HepG2 (cell line): ENCODE measurements around the gene STRIT1. TPM values are rescaled to one million over a fixed set of nuclear protein-coding genes. Genes with fewer than 3 reads are reported as not detected.

Source experiments
- ATAC-seq: fragments of 200-7000 bp; cut with Tn5 transposase; 3 replicates; pipeline ENCODE4 v1.9.1; 2020; ENCODE audit warnings: mild to moderate bottlenecking, moderate library complexity
- BruUV-seq: library from RNA; stranded (reverse); fragments of 400-500 nt; replicated peaks from 2 replicates; lab custom pipeline; 2021; lab: Mats Ljungman, UMichigan
- CTCF ChIA-PET: fragments of 300-600 bp; formaldehyde crosslinking; extraction: SDS; loops from one replicate; lab custom pipeline; 2021; ENCODE audit warnings: low total read pairs, inconsistent platforms, low intra/inter-chr PET ratio; lab: Yijun Ruan, JAX
- POLR2A ChIA-PET: fragments of 350-600 bp; sonication (Branson Sonifier 250); formaldehyde crosslinking; loops from one replicate; lab custom pipeline; 2020; ENCODE audit warnings: antibody characterized with exemption, inconsistent platforms; lab: Yijun Ruan, JAX
- DNase-seq: peaks from one replicate; pipeline ENCODE4 v3.0.0-alpha.2; 2015; ENCODE audit warnings: low spot score
- FAIRE-seq: peaks from 3 replicates; lab custom pipeline; 2011; peaks lifted over from hg19 to GRCh38; lab: Jason Lieb, UNC
- H2AFZ ChIP-seq: one replicate; pipeline ENCODE4 v1.6.1; 2011; ENCODE audit warnings: low read length, inconsistent platforms
- H3K27ac ChIP-seq: fragments of 300-600 bp; 3 replicates; pipeline ENCODE4 v1.8.0; 2011; ENCODE audit warnings: mixed run types, mild to moderate bottlenecking, mixed read lengths, low read length, inconsistent platforms; ENCODE audit not compliant: insufficient read depth; ENCODE audit errors: extremely low read length
- H3K27me3 ChIP-seq, 2 experiments: fragments of 200-600 bp in 1 of 2; 2 replicates in 1 of 2; 3 replicates in 1 of 2; pipeline versions ENCODE4 v1.6.0 to v1.8.0; 2011; ENCODE audit warnings: low read length in 2 of 2, mild to moderate bottlenecking in 2 of 2, moderate library complexity in 2 of 2, inconsistent platforms in 1 of 2; ENCODE audit not compliant: insufficient read depth in 2 of 2, control insufficient read depth in 1 of 2
- H3K36me3 ChIP-seq, 2 experiments: fragments of 200-600 bp in 1 of 2; replicated peaks in 1 of 2; 2 replicates in 1 of 2; 3 replicates in 1 of 2; pipeline versions ENCODE4 v1.5.1 to v1.8.0; 2011; ENCODE audit warnings: low read length in 2 of 2, inconsistent platforms in 1 of 2; ENCODE audit not compliant: insufficient read depth in 2 of 2, control insufficient read depth in 1 of 2
- H3K4me1 ChIP-seq: 2 replicates; pipeline ENCODE4 v1.5.1; 2012; ENCODE audit warnings: low read length, inconsistent platforms; ENCODE audit not compliant: insufficient read depth
- H3K4me2 ChIP-seq: 2 replicates; pipeline ENCODE4 v1.6.0; 2011; ENCODE audit warnings: low read depth, low read length, inconsistent platforms
- H3K4me3 ChIP-seq, 3 experiments: fragments of 200-600 bp in 1 of 3; sonication (generic), shearing (Covaris generic) in 1 of 3; replicated peaks in 1 of 3; 2 replicates each; pipeline ENCODE4 v1.5.1; 2011 to 2016; ENCODE audit warnings: low read length in 3 of 3, inconsistent platforms in 2 of 3, low read depth in 2 of 3, mild to moderate bottlenecking in 2 of 3, control low read depth in 1 of 3, mixed read lengths in 1 of 3; ENCODE audit not compliant: insufficient read depth in 1 of 3
- H3K79me2 ChIP-seq: one replicate; pipeline ENCODE4 v1.6.1; 2011; ENCODE audit warnings: low read length, inconsistent platforms; ENCODE audit not compliant: insufficient read depth
- H3K9ac ChIP-seq: 2 replicates; pipeline ENCODE4 v1.6.0; 2011; ENCODE audit warnings: mild to moderate bottlenecking, low read depth, low read length, inconsistent platforms; ENCODE audit not compliant: insufficient read depth
- H3K9me3 ChIP-seq: 2 replicates; pipeline ENCODE4 v1.5.1; 2012; ENCODE audit warnings: mild to moderate bottlenecking, low read length
- H4K20me1 ChIP-seq: 2 replicates; pipeline ENCODE4 v1.6.0; 2011; ENCODE audit warnings: inconsistent platforms, mild to moderate bottlenecking, low read length, moderate library complexity; ENCODE audit not compliant: insufficient read depth
- RFXAP ChIP-seq: sonication (generic); formaldehyde crosslinking; IDR thresholded peaks from 2 replicates; pipeline ENCODE4 v1.4.0; 2020; ENCODE audit warnings: missing genetic modification reagents, borderline replicate concordance
- ZNF160 ChIP-seq: sonication (generic); formaldehyde crosslinking; IDR thresholded peaks from 2 replicates; pipeline ENCODE4 v1.8.0; 2022; ENCODE audit warnings: mild to moderate bottlenecking, inconsistent platforms, missing genetic modification reagents
- ZNF24 ChIP-seq: fragments of 450-650 bp; IDR thresholded peaks from 2 replicates; pipeline ENCODE4 v1.6.1; 2017; ENCODE audit warnings: antibody characterized with exemption, mild to moderate bottlenecking
- ZNF343 ChIP-seq: sonication (generic); formaldehyde crosslinking; IDR thresholded peaks from 2 replicates; pipeline ENCODE4 v1.4.0; 2020; ENCODE audit warnings: mild to moderate bottlenecking, missing genetic modification reagents
- ZNF773 ChIP-seq: sonication (generic); formaldehyde crosslinking; IDR thresholded peaks from 2 replicates; pipeline ENCODE4 v1.4.0; 2020; ENCODE audit warnings: missing genetic modification reagents, borderline replicate concordance
- WGBS: methylation state at CpG from one replicate; pipeline ENCODE4 v1.1.6; 2017; ENCODE audit warnings: low lambda C conversion rate; 5-methylcytosine and 5-hydroxymethylcytosine counted together
- in situ Hi-C: cut with HindIII; loops from 2 replicates; pipeline ENCODE4 v1.10.0; 2017; ENCODE audit warnings: low pct_unique_long_range_greater_than_20kb; ENCODE audit not compliant: extremely low pct_ligation_motif_present
- intact Hi-C: fragments of 100-400 bp; cut with micrococcal nuclease; formaldehyde crosslinking; loops from one replicate; pipeline ENCODE4 v1.10.0; 2022; ENCODE audit not compliant: unreplicated experiment
- polyA plus RNA-seq, 8 experiments: library from polyadenylated mRNA; depleted of rRNA in 3 of 8; stranded (reverse) in 7 of 8; unstranded in 1 of 8; fragments of >200 nt; fragmentation: Illumina TruSeq in 4 of 8; extraction: Trizol in 4 of 8; gene quantifications; 2 replicates each; pipeline versions ENCODE4 v1.2.1 to v1.2.3, GENCODE V29; 2011 to 2016; ENCODE audit warnings: low read depth in 4 of 8, missing spikeins in 1 of 8, mixed read lengths in 1 of 8; ENCODE audit not compliant: insufficient read depth in 1 of 8
- total RNA-seq, 5 experiments: library from RNA; depleted of rRNA; stranded (reverse); fragments of >200 nt; fragmentation: Illumina TruSeq; extraction: Trizol; gene quantifications; 2 replicates each; pipeline ENCODE4 v1.2.3, GENCODE V29; 2016; ENCODE audit warnings: low read depth in 1 of 5
- TF ChIP-seq, protein P1 (sequence below), 2 experiments: sonication (generic) in 1 of 2; formaldehyde crosslinking in 1 of 2; IDR thresholded peaks; 2 replicates each; pipeline versions ENCODE4 v1.4.0 to v1.6.1; 2018 to 2020; ENCODE audit warnings: missing genetic modification reagents in 2 of 2, borderline replicate concordance in 1 of 2, low read depth in 1 of 2, mild to moderate bottlenecking in 1 of 2, missing biosample characterization in 1 of 2
- TF ChIP-seq, protein P2 (sequence below): sonication (generic); formaldehyde crosslinking; conservative IDR thresholded peaks from 2 replicates; pipeline ENCODE4 v1.5.0; 2020; ENCODE audit warnings: missing genetic modification reagents
- TF ChIP-seq, protein P3 (sequence below): sonication (generic); formaldehyde crosslinking; IDR thresholded peaks from 2 replicates; pipeline ENCODE4 v1.5.0; 2020; ENCODE audit warnings: missing genetic modification reagents, mild to moderate bottlenecking, borderline replicate concordance
- TF ChIP-seq, protein P4 (sequence below): sonication (generic); formaldehyde crosslinking; IDR thresholded peaks from 2 replicates; pipeline ENCODE4 v1.4.0; 2020; ENCODE audit warnings: mild to moderate bottlenecking, low read depth, missing genetic modification reagents

The STRIT1 gene
- total and polyA plus RNA-seq, 2 of the 13 experiments (the other 11 are each of a cell fraction or from before 2014, with no cell fraction given) = not detected

GRCh38 chr3:155317211-155317610 lies 23.7 kb upstream of the STRIT1 start:
- no peak overlapping the region for H3K4me2 ChIP-seq
- no peak for DNase-seq
- H2AFZ ChIP-seq = no peak overlapping the region
- no peak for TF ChIP-seq ZNF160 (CRISPR knock-in tag)
- TF ChIP-seq ZNF773 (CRISPR knock-in tag) = no peak
- TF ChIP-seq, protein P1, sequence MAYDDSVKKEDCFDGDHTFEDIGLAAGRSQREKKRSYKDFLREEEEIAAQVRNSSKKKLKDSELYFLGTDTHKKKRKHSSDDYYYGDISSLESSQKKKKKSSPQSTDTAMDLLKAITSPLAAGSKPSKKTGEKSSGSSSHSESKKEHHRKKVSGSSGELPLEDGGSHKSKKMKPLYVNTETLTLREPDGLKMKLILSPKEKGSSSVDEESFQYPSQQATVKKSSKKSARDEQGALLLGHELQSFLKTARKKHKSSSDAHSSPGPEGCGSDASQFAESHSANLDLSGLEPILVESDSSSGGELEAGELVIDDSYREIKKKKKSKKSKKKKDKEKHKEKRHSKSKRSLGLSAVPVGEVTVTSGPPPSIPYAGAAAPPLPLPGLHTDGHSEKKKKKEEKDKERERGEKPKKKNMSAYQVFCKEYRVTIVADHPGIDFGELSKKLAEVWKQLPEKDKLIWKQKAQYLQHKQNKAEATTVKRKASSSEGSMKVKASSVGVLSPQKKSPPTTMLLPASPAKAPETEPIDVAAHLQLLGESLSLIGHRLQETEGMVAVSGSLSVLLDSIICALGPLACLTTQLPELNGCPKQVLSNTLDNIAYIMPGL (CRISPR knock-in tag; IDR thresholded peaks at IDR 0.05; ENCODE audit: borderline replicate concordance in 1 of 2, low read depth in 1 of 2) = no peak
- ChIA-PET CTCF (no interaction called here), POLR2A (no interaction called here)
- no peak for ATAC-seq
- no peaks in the 10 kb centered on the region for H3K79me2 ChIP-seq
- no peaks in the 10 kb centered on the region for H4K20me1 ChIP-seq
- intact Hi-C loops = no loop called here
- H3K27ac ChIP-seq = no peak overlapping the region
- no peaks in the 10 kb centered on the region for H3K27me3 ChIP-seq
- whole genome bisulfite sequencing = 61% methylated on average over 1 of the region's 1 CpG
- BruUV-seq = no TSS peak
- FAIRE-seq = no peak
- H3K4me1 ChIP-seq = no peaks in the 10 kb centered on the region
- no peak overlapping the region for H3K4me3 ChIP-seq
- H3K9me3 ChIP-seq = no peaks in the 10 kb centered on the region
- no peaks in the 10 kb centered on the region for H3K36me3 ChIP-seq
- no peak overlapping the region for H3K9ac ChIP-seq
- in situ Hi-C loops = loop anchor here (25.0 kb wide), 1 partner anchor 555 kb away; no protein-coding TSS in a partner anchor

DNA sequence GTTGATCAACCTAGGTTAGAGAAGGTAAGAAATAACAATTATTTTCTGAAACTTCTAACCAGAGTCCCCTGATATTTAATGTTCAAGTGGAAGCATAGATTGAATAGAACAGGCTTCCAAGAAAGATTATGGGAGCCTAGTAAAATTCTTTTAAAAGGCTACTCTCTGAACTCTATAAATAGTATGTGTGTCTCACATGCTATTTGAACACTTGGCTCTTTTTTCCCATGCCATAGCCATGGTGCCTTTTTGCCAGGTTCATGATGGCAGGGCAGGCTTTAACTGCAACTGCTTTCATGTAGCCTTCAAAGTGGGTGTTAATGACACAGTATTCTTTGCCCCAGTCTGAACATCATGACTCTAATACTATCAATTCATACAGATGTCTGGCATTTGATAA lies 22.9 kb upstream of the STRIT1 start:
- no peak overlapping the region for H3K9ac ChIP-seq
- no peaks in the 10 kb centered on the region for H3K4me1 ChIP-seq
- FAIRE-seq = no peak
- no TSS peak for BruUV-seq
- H2AFZ ChIP-seq = no peak overlapping the region
- no peak overlapping the region for H3K27ac ChIP-seq
- H3K36me3 ChIP-seq = no peaks in the 10 kb centered on the region
- DNase-seq = no peak
- intact Hi-C loops = no loop called here
- H3K27me3 ChIP-seq = no peaks in the 10 kb centered on the region
- H4K20me1 ChIP-seq = no peaks in the 10 kb centered on the region
- ChIA-PET CTCF (no interaction called here), POLR2A (no interaction called here)
- no peak overlapping the region for H3K4me3 ChIP-seq
- H3K4me2 ChIP-seq = no peak overlapping the region
- in situ Hi-C loops = loop anchor here (25.0 kb wide), 1 partner anchor 554 kb away; no protein-coding TSS in a partner anchor
- ATAC-seq = no peak
- H3K79me2 ChIP-seq = no peaks in the 10 kb centered on the region
- H3K9me3 ChIP-seq = no peaks in the 10 kb centered on the region
- TF ChIP-seq, protein P2, sequence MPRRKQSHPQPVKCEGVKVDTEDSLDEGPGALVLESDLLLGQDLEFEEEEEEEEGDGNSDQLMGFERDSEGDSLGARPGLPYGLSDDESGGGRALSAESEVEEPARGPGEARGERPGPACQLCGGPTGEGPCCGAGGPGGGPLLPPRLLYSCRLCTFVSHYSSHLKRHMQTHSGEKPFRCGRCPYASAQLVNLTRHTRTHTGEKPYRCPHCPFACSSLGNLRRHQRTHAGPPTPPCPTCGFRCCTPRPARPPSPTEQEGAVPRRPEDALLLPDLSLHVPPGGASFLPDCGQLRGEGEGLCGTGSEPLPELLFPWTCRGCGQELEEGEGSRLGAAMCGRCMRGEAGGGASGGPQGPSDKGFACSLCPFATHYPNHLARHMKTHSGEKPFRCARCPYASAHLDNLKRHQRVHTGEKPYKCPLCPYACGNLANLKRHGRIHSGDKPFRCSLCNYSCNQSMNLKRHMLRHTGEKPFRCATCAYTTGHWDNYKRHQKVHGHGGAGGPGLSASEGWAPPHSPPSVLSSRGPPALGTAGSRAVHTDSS (CRISPR knock-in tag) = no peak
- TF ChIP-seq RFXAP (CRISPR knock-in tag) (no peak), ZNF343 (CRISPR knock-in tag) (no peak), ZNF24 (no peak)
- TF ChIP-seq, protein P3, sequence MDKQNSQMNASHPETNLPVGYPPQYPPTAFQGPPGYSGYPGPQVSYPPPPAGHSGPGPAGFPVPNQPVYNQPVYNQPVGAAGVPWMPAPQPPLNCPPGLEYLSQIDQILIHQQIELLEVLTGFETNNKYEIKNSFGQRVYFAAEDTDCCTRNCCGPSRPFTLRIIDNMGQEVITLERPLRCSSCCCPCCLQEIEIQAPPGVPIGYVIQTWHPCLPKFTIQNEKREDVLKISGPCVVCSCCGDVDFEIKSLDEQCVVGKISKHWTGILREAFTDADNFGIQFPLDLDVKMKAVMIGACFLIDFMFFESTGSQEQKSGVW (CRISPR knock-in tag) = no peak
- TF ChIP-seq, protein P4, sequence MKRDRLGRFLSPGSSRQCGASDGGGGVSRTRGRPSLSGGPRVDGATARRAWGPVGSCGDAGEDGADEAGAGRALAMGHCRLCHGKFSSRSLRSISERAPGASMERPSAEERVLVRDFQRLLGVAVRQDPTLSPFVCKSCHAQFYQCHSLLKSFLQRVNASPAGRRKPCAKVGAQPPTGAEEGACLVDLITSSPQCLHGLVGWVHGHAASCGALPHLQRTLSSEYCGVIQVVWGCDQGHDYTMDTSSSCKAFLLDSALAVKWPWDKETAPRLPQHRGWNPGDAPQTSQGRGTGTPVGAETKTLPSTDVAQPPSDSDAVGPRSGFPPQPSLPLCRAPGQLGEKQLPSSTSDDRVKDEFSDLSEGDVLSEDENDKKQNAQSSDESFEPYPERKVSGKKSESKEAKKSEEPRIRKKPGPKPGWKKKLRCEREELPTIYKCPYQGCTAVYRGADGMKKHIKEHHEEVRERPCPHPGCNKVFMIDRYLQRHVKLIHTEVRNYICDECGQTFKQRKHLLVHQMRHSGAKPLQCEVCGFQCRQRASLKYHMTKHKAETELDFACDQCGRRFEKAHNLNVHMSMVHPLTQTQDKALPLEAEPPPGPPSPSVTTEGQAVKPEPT = no peak
- TF ChIP-seq, protein P1 (CRISPR knock-in tag; IDR thresholded peaks at IDR 0.05; ENCODE audit: borderline replicate concordance in 1 of 2, low read depth in 1 of 2) = no peak
